ENCODE measurements around the gene GRAMD1A.

GRCh38 chr19:35075202-35076025 lies 75.3 kb downstream of the GRAMD1A start:
- TF ChIP-seq CTCF (IDR thresholded peaks at IDR 0.05): no peak
- TF ChIP-seq GATA2 (CRISPR knock-in tag; IDR thresholded peaks at IDR 0.05): no peak
- TF ChIP-seq SMC3 (IDR thresholded peaks at IDR 0.05; ENCODE audit: low read depth, low read length): no peak
- TF ChIP-seq YY1 (IDR thresholded peaks at IDR 0.05; ENCODE audit: low read depth): no peak
- TF ChIP-seq MXI1 (IDR thresholded peaks at IDR 0.05; ENCODE audit: low read depth, low read length): no peak
- no peak for TF ChIP-seq SIN3A (IDR thresholded peaks at IDR 0.05; ENCODE audit: borderline replicate concordance, low read depth, low read length)
- no peak for TF ChIP-seq FOXM1 (IDR thresholded peaks at IDR 0.05; ENCODE audit: low read depth)
- no peak for TF ChIP-seq POLR2AphosphoS5 (IDR thresholded peaks at IDR 0.05; ENCODE audit: low read depth, low read length)
- no peak for TF ChIP-seq EP300 (IDR thresholded peaks at IDR 0.05; ENCODE audit: borderline replicate concordance in 1 of 2, low read depth in 1 of 2, low read length in 1 of 2)
- TF ChIP-seq EZH2phosphoT487 (IDR thresholded peaks at IDR 0.05; ENCODE audit: borderline replicate concordance, low read depth): no peak
- no peak for TF ChIP-seq RXRA (IDR thresholded peaks at IDR 0.05; ENCODE audit: borderline replicate concordance, low read depth)
- TF ChIP-seq USF2 (IDR thresholded peaks at IDR 0.05; ENCODE audit: borderline replicate concordance, low read depth, low read length): no peak
- TF ChIP-seq IRF3 (IDR thresholded peaks at IDR 0.05; ENCODE audit: low read depth, low read length): no peak
- TF ChIP-seq FOXJ3 (CRISPR knock-in tag; IDR thresholded peaks at IDR 0.05): no peak

Data from SK-N-SH (cell line).